OCI-LY7 (cell line): ENCODE measurements around the gene METAP1D. TPM values are rescaled to one million over a fixed set of nuclear protein-coding genes. Genes with fewer than 3 reads are reported as not detected.

ENCODE experiments used
- BruUV-seq: library from RNA; stranded (reverse); fragments of 400-500 nt; replicated peaks from 2 replicates; lab custom pipeline; 2021; lab: Mats Ljungman, UMichigan
- CTCF ChIA-PET: fragments of 300-600 bp; sonication (Branson Sonifier 250); formaldehyde crosslinking; loops from one replicate; lab custom pipeline; 2022; ENCODE audit warnings: antibody characterized with exemption; ENCODE audit not compliant: unreplicated experiment; lab: Charles Lee
- POLR2A ChIA-PET: fragments of 300-600 bp; sonication (Branson Sonifier 250); formaldehyde crosslinking; loops from one replicate; lab custom pipeline; 2022; ENCODE audit warnings: antibody characterized with exemption; lab: Charles Lee
- DNase-seq: peaks from one replicate; pipeline ENCODE4 v3.0.0-alpha.2; 2015; ENCODE audit warnings: low spot score
- H2AFZ ChIP-seq: fragments of 200-600 bp; sonication (generic), shearing (Covaris generic); 2 replicates; pipeline ENCODE4 v1.6.1; 2014; ENCODE audit warnings: mild to moderate bottlenecking, antibody characterized with exemption, low read length, moderate library complexity
- H3K27ac ChIP-seq: fragments of 200-600 bp; sonication (generic); 2 replicates; pipeline ENCODE4 v1.5.1; 2014; ENCODE audit warnings: mixed run types, low read depth, mild to moderate bottlenecking, moderate library complexity, low read length, inconsistent platforms; ENCODE audit not compliant: poor library complexity, severe bottlenecking
- H3K36me3 ChIP-seq: fragments of 200-600 bp; sonication (generic); 2 replicates; pipeline ENCODE4 v1.6.1; 2014; ENCODE audit warnings: mild to moderate bottlenecking, antibody characterized with exemption, low read length, moderate library complexity, mixed read lengths; ENCODE audit not compliant: insufficient read depth
- H3K4me1 ChIP-seq: fragments of 200-600 bp; sonication (generic); 2 replicates; pipeline ENCODE4 v1.5.1; 2014; ENCODE audit warnings: mild to moderate bottlenecking, low read length; ENCODE audit not compliant: insufficient read depth, poor library complexity, severe bottlenecking
- H3K4me2 ChIP-seq: fragments of 200-600 bp; sonication (generic); 2 replicates; pipeline ENCODE4 v1.6.1; 2014; ENCODE audit warnings: mild to moderate bottlenecking, low read length
- H3K4me3 ChIP-seq: fragments of 200-600 bp; sonication (generic); 2 replicates; pipeline ENCODE4 v1.5.1; 2014; ENCODE audit warnings: mild to moderate bottlenecking, low read depth, low read length; ENCODE audit not compliant: poor library complexity, severe bottlenecking
- H3K79me2 ChIP-seq: fragments of 200-600 bp; sonication (generic); 2 replicates; pipeline ENCODE4 v1.6.1; 2016; ENCODE audit warnings: low read depth, mild to moderate bottlenecking, low read length, moderate library complexity, mixed read lengths; ENCODE audit not compliant: insufficient read depth
- H3K9me2 ChIP-seq: fragments of 200-600 bp; sonication (generic); 2 replicates; pipeline ENCODE4 v1.6.1; 2016; ENCODE audit warnings: mild to moderate bottlenecking, low read length, mixed read lengths; ENCODE audit not compliant: insufficient read depth
- H3K9me3 ChIP-seq: fragments of 200-600 bp; sonication (generic); 2 replicates; pipeline ENCODE4 v1.6.1; 2014; ENCODE audit warnings: mild to moderate bottlenecking, mixed run types, low read length, mixed read lengths
- H4K20me1 ChIP-seq: fragments of 200-600 bp; sonication (generic); 2 replicates; pipeline ENCODE4 v1.6.1; 2014; ENCODE audit warnings: mild to moderate bottlenecking, antibody characterized with exemption, low read length, moderate library complexity, mixed read lengths; ENCODE audit not compliant: insufficient read depth
- EZH2phosphoT487 ChIP-seq: fragments of 200-600 bp; sonication (generic); IDR thresholded peaks from 2 replicates; pipeline ENCODE4 v1.6.1; 2018; ENCODE audit warnings: low read depth, borderline replicate concordance, mild to moderate bottlenecking, mixed run types, antibody characterized with exemption, low read length, moderate library complexity, mixed read lengths
- intact Hi-C: fragments of 100-400 bp; cut with micrococcal nuclease; formaldehyde crosslinking; loops from one replicate; pipeline ENCODE4 v1.10.0; 2022; ENCODE audit not compliant: unreplicated experiment
- total RNA-seq, 2 experiments: library from RNA; depleted of rRNA in 1 of 2; stranded (reverse); fragments of >200 nt in 1 of 2; shearing (Covaris generic) in 1 of 2; gene quantifications; 2 replicates each; pipeline ENCODE4 v1.2.3, GENCODE V29; 2014 to 2022
- TF ChIP-seq, protein P1 (sequence below): fragments of 200-600 bp; sonication (generic); conservative IDR thresholded peaks from 2 replicates; pipeline ENCODE4 v1.5.1; 2014; ENCODE audit warnings: mild to moderate bottlenecking, antibody characterized with exemption, low read length, moderate library complexity, mixed read lengths

The METAP1D gene
- total RNA-seq, 2 experiments from 2014 or later = 11.0 to 11.8 TPM

DNA sequence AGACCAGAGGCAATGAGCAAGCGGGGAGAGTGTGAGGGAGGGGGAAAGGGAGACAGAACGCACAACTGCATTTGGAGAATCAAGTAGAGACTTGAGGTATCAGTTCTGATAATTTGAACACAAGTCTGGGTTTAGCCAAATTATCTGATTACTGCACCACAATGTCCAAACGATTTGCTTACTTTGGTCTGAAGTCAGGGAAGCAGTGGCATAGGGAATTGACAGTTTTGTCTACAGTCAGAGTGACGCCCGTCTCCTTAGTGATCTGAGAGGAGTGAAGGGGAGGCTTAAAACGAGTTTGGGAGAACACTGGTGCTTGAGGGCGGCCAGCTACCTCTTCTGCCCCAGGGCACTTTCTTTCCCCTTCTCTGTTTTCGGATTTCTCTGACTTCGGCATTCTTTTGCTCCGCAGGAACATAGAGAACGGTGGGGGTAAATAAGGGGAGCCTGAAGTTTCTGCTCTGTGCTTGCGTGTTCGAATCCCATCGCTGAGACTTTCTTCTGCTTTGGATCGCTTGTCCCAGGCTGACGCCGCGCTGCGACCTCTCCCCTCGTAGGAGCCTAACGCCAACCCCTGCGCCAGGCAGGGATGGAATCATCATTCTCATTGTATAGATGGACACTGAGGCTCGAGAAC is 105.8 kb downstream of the METAP1D start:
- Histone ChIP-seq H3K9me2 (no peaks in the 10 kb centered on the region), H2AFZ (no peak overlapping the region), H3K4me2 (no peak overlapping the region), H4K20me1 (no peaks in the 10 kb centered on the region), H3K9me3 (no peaks in the 10 kb centered on the region), H3K36me3 (no peaks in the 10 kb centered on the region), H3K4me1 (no peaks in the 10 kb centered on the region), H3K4me3 (no peak overlapping the region), H3K27ac (no peak overlapping the region), H3K79me2 (no peaks in the 10 kb centered on the region)
- no peak for DNase-seq
- TF ChIP-seq EZH2phosphoT487 = no peak
- TF ChIP-seq, protein P1, sequence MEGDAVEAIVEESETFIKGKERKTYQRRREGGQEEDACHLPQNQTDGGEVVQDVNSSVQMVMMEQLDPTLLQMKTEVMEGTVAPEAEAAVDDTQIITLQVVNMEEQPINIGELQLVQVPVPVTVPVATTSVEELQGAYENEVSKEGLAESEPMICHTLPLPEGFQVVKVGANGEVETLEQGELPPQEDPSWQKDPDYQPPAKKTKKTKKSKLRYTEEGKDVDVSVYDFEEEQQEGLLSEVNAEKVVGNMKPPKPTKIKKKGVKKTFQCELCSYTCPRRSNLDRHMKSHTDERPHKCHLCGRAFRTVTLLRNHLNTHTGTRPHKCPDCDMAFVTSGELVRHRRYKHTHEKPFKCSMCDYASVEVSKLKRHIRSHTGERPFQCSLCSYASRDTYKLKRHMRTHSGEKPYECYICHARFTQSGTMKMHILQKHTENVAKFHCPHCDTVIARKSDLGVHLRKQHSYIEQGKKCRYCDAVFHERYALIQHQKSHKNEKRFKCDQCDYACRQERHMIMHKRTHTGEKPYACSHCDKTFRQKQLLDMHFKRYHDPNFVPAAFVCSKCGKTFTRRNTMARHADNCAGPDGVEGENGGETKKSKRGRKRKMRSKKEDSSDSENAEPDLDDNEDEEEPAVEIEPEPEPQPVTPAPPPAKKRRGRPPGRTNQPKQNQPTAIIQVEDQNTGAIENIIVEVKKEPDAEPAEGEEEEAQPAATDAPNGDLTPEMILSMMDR = no peak
- no TSS peak for BruUV-seq
- POLR2A ChIA-PET = no interaction called here
- intact Hi-C loops = loop anchor here (10.0 kb wide), 1 partner anchor 101 kb away; no protein-coding TSS in a partner anchor
- CTCF ChIA-PET = no interaction called here

DNA sequence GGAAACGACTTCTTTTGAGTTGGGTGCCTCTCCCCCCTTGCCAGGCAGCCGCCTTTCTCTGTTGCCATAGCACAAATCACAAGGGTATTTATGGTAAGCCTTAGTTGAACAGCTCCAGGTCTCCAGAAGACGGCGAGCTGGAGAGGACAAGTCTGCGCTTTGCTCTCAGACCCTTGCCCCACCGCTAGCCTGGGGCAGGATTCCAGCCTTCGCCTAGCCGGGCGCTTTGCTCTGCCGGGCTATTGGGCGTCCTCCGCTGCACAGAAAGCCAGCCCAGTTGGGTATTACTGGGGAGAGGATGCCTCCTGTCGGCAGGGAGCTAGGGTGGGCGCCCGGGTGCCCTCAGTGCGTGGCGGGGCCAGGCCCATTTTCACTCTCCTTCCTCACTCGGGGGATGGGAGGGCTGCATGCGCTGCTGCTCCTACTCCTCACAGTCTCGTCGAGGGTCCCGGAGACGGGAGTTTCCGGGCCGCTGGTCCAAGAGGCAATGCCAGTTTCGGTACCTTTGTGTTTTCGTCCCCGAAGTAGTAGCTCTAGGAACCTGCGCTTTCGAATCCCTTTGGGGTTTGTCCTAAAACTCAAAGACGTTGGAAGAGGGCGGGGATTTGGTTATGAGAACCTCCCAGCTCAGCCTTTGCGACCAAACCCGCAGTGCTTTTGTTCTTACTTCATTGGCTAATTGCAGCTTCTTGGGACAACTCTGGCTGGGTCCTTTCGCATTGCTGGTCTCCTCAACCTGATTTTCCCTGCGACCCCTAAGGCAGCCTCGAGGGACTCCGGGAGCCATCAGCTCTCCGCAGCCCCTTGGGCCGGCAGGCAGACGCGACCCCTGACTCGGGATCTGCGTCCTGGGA is 106.6 kb downstream of the METAP1D start:
- H3K9me2 ChIP-seq = no peaks in the 10 kb centered on the region
- no peak for DNase-seq
- no peaks in the 10 kb centered on the region for H3K4me1 ChIP-seq
- no peak overlapping the region for H3K4me3 ChIP-seq
- H3K4me2 ChIP-seq = peak overlapping the region; percentile 24; the same call in 1 of the 2 replicates
- TF ChIP-seq EZH2phosphoT487 = no peak
- TF ChIP-seq, protein P1 = no peak
- H3K9me3 ChIP-seq = no peaks in the 10 kb centered on the region
- H2AFZ ChIP-seq = no peak overlapping the region
- H3K79me2 ChIP-seq = no peaks in the 10 kb centered on the region
- no TSS peak for BruUV-seq
- H3K27ac ChIP-seq = no peak overlapping the region
- H4K20me1 ChIP-seq = no peaks in the 10 kb centered on the region
- no peaks in the 10 kb centered on the region for H3K36me3 ChIP-seq
- intact Hi-C loops = loop anchor here (10.0 kb wide), 1 partner anchor 102 kb away; no protein-coding TSS in a partner anchor
- ChIA-PET POLR2A (no interaction called here), CTCF (no interaction called here)
